Right lobe of liver (tissue), 6 donors: ENCODE results near the gene MAPK8. TPM values are rescaled to one million over a fixed set of nuclear protein-coding genes. Genes with fewer than 3 reads are reported as not detected.
"Not testable (repeated sequence)": the region's sequence is repeated elsewhere in the genome, so short reads cannot be mapped to it uniquely, and the experiment has no call there.

ENCODE experiments used
- ATAC-seq, 4 donors: fragments of 200-7000 bp; cut with Tn5 transposase; one replicate each; pipeline ENCODE4 v1.9.1; 2020; ENCODE audit warnings: mild to moderate bottlenecking in 4 of 4, moderate library complexity in 4 of 4
- DNase-seq, 3 donors: peaks; one replicate each; pipeline ENCODE4 v3.0.0-alpha.2; 2020
- H3K27ac ChIP-seq, 3 donors: fragments of 200-600 bp; one replicate each; pipeline ENCODE4 v1.8.0; 2022
- H3K27me3 ChIP-seq, 2 donors: fragments of 200-600 bp; one replicate each; pipeline ENCODE4 v1.8.0; 2022
- H3K36me3 ChIP-seq, 4 donors: fragments of 200-600 bp; sonication (generic) in 1 of 4; one replicate each; pipeline versions ENCODE4 v1.5.1 to v1.8.0; 2017 to 2022; ENCODE audit warnings: control low read depth in 1 of 4
- H3K4me1 ChIP-seq, 4 donors: fragments of 200-600 bp; sonication (generic) in 1 of 4; one replicate each; pipeline versions ENCODE4 v1.5.1 to v1.8.0; 2017 to 2022; ENCODE audit warnings: control low read depth in 1 of 4
- H3K4me3 ChIP-seq, 3 donors: fragments of 200-600 bp; one replicate each; pipeline ENCODE4 v1.8.0; 2022
- H3K9me3 ChIP-seq, 4 donors: fragments of 200-600 bp; sonication (generic) in 1 of 4; one replicate each; pipeline versions ENCODE4 v1.5.1 to v1.8.0; 2017 to 2022; ENCODE audit warnings: control low read depth in 1 of 4
- CTCF ChIP-seq, 4 donors: fragments of 200-600 bp in 3 of 4; fragments of 450-650 bp in 1 of 4; IDR thresholded peaks; one replicate each; pipeline versions ENCODE4 v1.5.1 to v1.8.0; 2016 to 2022; ENCODE audit warnings: antibody characterized with exemption in 4 of 4, mild to moderate bottlenecking in 2 of 4
- POLR2A ChIP-seq: fragments of 450-650 bp; IDR thresholded peaks from one replicate; pipeline ENCODE4 v1.6.1; 2017; ENCODE audit warnings: antibody characterized with exemption, mild to moderate bottlenecking
- WGBS: methylation state at CpG from one replicate; pipeline ENCODE4 v1.1.6; 2018; ENCODE audit warnings: low coverage, low lambda C conversion rate; ENCODE audit not compliant: insufficient coverage; ENCODE audit errors: missing lambda C conversion rate; 5-methylcytosine and 5-hydroxymethylcytosine counted together
- intact Hi-C, 2 donors: fragments of 100-400 bp; cut with DNase I; formaldehyde crosslinking; loops; one replicate each; pipeline versions ENCODE4 v1.11.2 to v1.14.1; 2022
- total RNA-seq, 6 experiments: library from RNA; depleted of rRNA in 2 of 6; stranded (reverse); fragments of >200 nt in 2 of 6; fragmentation: NEBNext Ultra II Directional in 3 of 6; extraction: Animal tissue kit (Norgen Biotek cat#: 25700) in 3 of 6; gene quantifications; one replicate each; pipeline versions ENCODE4 v1.1.0 to v1.2.4, GENCODE V29; 2016 to 2023
- donor health status: DM: no; HTN: yes; CAD: no.
- donor health status: DM: no; HTN: no; CAD: no.
- donor health status: DM: no; HTN: no; CAD: no.
- donor health status: DM: no; HTN: yes; CAD: no.
- donor health status: DM: no; HTN: yes; CAD: no.

MAPK8 gene
- total RNA-seq, 6 experiments from 2014 or later = 19.1 to 31.6 (median 27.6) TPM

GRCh38 chr10:48419714-48420113, 113.2 kb downstream of the MAPK8 start:
- DNase-seq = no peak
- no peaks in the 10 kb centered on the region for H3K4me1 ChIP-seq
- H3K4me3 ChIP-seq = no peak overlapping the region
- ATAC-seq = no peak
- no peak overlapping the region for H3K27ac ChIP-seq
- H3K9me3 ChIP-seq = no peaks in the 10 kb centered on the region
- no peaks in the 10 kb centered on the region for H3K36me3 ChIP-seq
- intact Hi-C loops = no loop called here
- H3K27me3 ChIP-seq = no peaks in the 10 kb centered on the region
- WGBS = 97% methylated on average over 4 of the region's 4 CpGs
- TF ChIP-seq POLR2A (no peak), CTCF (IDR thresholded peaks at IDR 0.05) (no peak)

- H3K27ac ChIP-seq, H3K4me3 ChIP-seq, H3K9me3 ChIP-seq, DNase-seq, H3K4me1 ChIP-seq, H3K27me3 ChIP-seq, ATAC-seq, intact Hi-C loops, H3K36me3 ChIP-seq: not testable (repeated sequence)
- WGBS = 94% methylated on average over 2 of the region's 2 CpGs
These were observed 115.4 kb downstream of the MAPK8 start for GRCh38 chr10:48421862-48422261.

GRCh38 chr10:48423884-48424283, 117.4 kb downstream of the MAPK8 start:
- WGBS = 99% methylated on average over 4 of the region's 4 CpGs
- H3K4me1 ChIP-seq = no peaks in the 10 kb centered on the region
- H3K9me3 ChIP-seq = no peaks in the 10 kb centered on the region
- no peak for DNase-seq
- intact Hi-C loops = no loop called here
- no peak overlapping the region for H3K27ac ChIP-seq
- TF ChIP-seq POLR2A (no peak), CTCF (IDR thresholded peaks at IDR 0.05) (no peak)
- no peak for ATAC-seq
- no peaks in the 10 kb centered on the region for H3K27me3 ChIP-seq
- no peaks in the 10 kb centered on the region for H3K36me3 ChIP-seq
- no peak overlapping the region for H3K4me3 ChIP-seq

- Histone ChIP-seq H3K27ac (no peak overlapping the region), H3K4me3 (no peak overlapping the region), H3K9me3 (no peaks in the 10 kb centered on the region), H3K27me3 (no peaks in the 10 kb centered on the region), H3K4me1 (no peaks in the 10 kb centered on the region), H3K36me3 (no peaks in the 10 kb centered on the region)
- 96% methylated on average over 3 of the region's 3 CpGs for WGBS
- TF ChIP-seq CTCF (IDR thresholded peaks at IDR 0.05) (no peak), POLR2A (no peak)
- ATAC-seq = no peak
- DNase-seq = no peak
- intact Hi-C loops = no loop called here
These were observed 122.4 kb downstream of the MAPK8 start for GRCh38 chr10:48428896-48429295.

GRCh38 chr10:48429309-48429708, 122.8 kb downstream of the MAPK8 start:
- no peak for TF ChIP-seq POLR2A
- TF ChIP-seq CTCF (IDR thresholded peaks at IDR 0.05) = no peak
- Histone ChIP-seq H3K36me3 (no peaks in the 10 kb centered on the region), H3K9me3 (no peaks in the 10 kb centered on the region), H3K4me1 (no peaks in the 10 kb centered on the region), H3K4me3 (no peak overlapping the region), H3K27me3 (no peaks in the 10 kb centered on the region), H3K27ac (no peak overlapping the region)
- ATAC-seq (no peak), DNase-seq (no peak)
- intact Hi-C loops = no loop called here
- 100% methylated on average over 1 of the region's 1 CpG for WGBS
